Measurements from ENCODE around the gene ZNF628.
"Not testable (repeated sequence)": the region's sequence is repeated elsewhere in the genome, so short reads cannot be mapped to it uniquely, and the experiment has no call there.

The ZNF628 gene

DNA sequence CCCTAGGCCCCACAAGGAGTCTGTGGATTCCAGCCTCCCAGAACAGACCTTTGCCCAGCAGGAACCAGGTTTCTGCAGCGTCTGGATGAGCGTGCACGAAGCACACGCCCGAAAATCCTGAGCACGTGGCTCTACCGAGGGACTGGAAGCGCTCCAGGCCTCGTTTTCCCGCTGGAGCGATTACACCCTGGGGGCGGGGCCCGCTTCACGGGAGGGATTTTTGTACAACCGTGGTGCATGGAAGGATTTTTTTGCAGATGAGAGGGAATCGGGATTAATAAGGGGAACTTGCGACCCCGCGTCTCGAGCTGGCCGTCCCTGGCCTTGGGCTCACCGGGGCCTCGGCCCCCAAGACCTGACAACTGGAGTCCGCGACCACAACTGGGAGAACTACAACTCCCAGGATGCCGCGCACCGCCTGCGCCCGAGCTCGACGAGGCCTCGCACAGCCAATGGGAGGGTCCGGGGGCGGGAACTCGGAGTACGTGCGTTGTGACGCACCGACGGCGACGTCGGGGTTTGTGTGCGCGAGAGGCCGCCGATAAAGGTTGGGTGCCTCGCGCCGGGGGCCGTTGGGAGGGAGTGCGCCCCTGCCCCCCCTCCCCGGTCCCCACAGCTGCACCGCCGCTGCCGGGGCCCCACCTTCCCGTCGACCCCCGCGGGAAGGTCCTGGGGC lies at the start of gene ZNF628:
Gene ZNF628 (plus strand): TSS at position 518 of the 676 bp plus-strand sequence. CDS start 3,294 bp downstream, outside the sequence.
- no peak for FAIRE-seq

DNA sequence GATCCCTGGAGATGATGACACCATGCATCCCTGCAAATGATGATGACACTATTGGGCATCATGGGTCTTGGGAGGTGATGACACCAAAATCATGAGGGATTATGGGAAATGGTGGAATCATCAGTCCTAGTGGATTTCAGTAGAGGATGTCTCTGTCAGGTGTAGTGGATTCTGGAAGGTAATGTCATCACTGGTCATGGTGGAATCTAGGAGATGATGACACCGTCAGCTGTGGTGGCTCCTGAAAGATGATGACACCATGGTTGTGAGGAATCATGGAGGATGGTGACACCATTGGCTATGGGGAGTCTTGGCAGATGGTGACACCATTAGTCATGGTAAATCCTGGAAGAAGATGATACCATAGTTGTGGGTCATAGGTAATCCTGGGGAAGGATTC lies 45.2 kb upstream of the ZNF628 start:
- no peak for FAIRE-seq

DNA sequence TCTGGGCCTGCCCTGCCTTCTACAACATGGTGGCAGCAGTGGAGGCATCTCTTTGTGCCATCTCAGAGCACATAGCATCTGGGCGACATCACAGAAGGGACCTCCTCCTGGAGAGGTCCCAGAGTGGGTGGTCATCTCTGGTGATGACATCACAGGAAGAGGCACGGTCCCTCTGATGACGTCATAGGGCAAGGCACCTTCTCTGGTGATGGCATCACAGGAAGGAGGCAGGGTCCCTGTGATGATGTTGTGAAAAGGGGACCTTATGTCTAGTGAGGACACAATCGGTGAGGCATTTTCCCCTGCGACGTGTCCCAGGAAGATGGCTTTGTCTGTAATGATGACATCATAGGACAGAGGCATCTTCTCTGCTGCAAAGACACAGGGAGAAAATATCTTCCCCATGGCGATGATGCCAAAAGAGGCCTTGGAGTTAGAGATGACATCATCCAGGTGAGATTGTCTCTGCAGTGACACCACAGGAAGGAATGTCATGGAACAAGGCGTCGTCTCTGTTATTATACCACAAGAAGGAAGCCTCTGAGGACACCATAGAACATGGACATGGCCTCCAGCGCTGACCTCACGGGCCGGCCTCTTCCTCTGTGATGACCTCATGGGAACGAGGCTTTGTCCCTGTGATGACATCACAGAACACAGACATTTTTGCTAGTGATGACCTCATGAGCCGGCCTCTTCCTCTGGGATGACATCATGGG lies 44.0 kb upstream of the ZNF628 start:
- FAIRE-seq, result no peak

GRCh38 chr19:55433292-55433691 lies 43.1 kb upstream of the ZNF628 start:
- FAIRE-seq, result no peak

GRCh38 chr19:55434356-55434919 lies 42.0 kb upstream of the ZNF628 start:
- no peak for FAIRE-seq

GRCh38 chr19:55435020-55435419 lies 41.4 kb upstream of the ZNF628 start:
- FAIRE-seq, result no peak

GRCh38 chr19:55436847-55437246 lies 39.6 kb upstream of the ZNF628 start:
- FAIRE-seq, result no peak

DNA sequence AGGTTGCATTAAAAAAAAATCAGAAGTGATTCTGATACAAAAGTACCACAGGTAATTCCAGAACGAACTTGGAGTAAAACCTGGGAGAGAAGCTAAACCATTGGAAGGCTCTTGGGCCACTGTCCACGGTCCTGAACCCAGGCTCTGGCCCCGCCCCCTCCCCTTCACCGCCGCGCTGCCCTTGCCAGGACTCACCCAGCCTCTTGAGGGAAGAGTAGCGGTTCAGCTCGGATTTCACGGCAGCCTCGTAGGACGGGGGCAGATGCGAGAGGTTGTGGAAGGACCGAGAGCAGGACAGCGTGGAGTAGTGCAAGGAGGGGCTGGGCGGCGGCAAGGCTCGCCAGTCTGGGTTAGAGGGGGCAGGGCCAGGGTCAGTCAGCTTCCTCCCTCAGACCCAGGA lies 39.0 kb upstream of the ZNF628 start:
- FAIRE-seq, result no peak

GRCh38 chr19:55439052-55439451 lies 37.4 kb upstream of the ZNF628 start:
- no peak for FAIRE-seq

DNA sequence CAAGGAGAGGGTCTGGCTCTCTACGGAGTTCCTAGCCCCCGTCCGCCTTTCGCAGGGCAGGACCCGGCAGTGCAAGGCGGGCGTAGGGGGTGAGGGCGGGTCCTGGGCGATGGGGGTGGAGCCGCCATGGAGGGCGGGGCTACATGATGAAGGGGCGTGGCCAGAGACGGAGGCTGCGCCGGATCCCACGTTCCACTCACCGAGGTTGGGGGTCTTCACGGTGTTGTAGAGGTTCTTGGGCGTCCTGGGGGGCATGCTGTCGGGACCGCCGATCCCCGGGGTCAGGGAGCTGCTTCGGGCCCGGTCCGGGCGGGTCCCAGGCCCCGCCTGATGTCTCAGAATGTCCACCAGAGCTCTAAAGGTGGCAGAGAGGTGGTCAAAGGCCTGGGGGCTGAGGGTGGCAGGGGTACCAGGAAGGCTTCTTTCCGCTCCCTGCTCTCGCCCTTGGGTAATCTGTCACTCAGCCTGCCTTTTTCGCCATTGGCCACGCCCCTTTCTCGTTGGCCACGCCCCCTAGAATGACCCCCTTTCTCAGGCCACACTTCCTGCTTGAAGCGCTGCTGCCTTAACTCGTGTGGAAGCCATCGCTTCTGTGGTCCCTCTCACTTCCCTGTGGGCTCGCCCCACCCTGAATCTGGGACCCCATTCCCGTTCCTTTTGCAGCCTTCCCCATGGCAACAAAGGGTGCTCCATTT lies 35.9 kb upstream of the ZNF628 start:
- FAIRE-seq, result no peak

- FAIRE-seq, result no peak
These were observed 35.1 kb upstream of the ZNF628 start for GRCh38 chr19:55441319-55441691.

DNA sequence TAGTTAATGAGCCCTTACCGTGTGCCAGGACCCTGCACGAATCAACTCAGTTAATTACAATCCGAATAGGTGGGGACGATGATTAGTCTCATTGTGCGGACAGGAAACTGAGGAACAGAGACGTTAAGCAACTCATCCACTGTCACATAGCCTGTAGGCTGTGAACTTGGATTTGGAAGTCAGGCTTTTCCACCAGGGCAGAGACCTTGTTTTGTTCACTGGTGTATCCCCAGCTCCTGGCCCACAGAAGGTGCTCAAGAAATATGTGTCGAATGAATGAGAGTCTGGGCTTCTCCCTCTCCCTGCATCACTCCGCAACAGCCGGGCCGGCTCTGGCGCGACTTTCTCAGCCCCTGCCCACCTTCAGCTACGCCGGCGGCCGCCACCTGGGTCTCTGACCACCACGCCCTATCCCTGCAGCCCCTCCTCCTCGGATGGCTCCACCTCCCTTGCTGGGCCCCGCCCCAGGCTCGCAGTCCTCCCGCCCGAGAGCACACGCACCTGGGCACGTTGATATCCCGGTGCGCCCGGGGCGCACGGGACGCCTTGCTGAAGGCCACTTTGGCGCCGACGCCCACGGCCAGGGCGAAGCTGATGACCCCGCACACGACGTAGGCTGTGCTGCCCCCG lies 34.6 kb upstream of the ZNF628 start:
- no peak for FAIRE-seq

DNA sequence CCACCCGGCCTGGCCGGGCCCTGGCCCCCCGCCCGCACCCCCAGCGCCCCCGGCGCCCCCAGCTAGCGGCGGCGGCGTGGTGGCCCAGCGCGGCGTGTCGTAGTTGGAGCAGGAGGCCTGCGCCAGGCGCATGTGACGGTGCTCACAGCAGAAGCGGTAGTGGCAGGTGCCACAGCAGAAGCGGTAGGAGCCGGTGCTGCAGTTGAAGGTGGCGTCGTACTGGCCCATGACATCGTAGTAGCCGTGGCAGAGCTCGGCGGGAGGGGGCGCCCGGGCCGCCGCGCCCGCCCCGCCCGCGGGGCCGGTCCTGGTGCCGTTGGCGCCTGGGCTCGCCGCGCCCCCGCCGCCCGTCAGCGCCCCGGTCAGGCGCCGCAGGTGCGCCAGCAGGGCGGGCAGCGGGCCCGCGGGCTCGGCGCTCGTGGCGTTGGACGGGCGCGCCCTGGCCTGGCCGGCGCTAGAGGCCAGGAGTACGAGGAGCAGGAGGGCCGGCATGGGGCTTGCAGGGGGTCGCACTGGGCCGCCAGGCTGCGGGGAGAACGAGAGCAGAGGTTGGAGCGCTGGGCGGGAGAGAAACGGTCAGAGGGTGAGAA lies 34.0 kb upstream of the ZNF628 start:
- no peak for FAIRE-seq

DNA sequence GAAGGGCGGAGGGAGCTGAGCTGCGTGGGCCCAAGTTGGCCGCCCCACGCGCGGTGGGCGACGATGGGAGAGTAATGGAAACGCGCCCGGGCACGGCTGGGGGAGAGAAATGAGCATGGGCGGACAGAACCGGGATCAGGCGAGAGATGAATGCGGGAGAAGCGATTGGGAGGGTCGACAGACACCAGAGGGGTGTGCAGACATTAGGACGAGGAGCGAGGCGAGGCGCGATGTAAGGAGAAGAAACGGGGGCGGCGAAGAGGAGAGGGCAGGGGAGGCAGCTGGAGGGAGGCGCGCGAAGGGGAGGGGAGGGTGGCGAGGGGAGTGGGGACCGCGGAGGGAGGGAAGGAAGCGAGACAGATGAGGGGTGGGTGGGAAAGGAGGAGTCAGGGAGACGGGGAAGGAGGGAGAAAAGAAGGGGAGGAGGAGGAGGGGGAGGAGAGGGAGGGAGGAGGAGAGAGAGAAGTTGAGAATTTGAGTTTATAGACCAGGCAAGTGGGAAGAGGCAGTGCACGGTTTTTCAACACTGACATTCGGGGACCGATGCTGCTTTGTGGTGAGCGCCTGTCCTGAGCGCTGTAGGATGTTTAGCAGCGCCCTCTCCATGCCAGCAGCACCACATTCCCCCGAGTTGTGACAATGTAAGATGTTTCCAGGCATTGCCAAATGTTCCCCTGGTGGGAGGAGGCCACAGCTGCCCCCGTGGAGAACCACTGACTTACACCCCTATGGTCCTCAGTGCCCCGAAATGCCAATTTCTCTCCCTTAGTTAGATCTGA lies 33.2 kb upstream of the ZNF628 start, which contains the start of gene SHISA7:
Gene SHISA7 (minus strand): TSS at position 256 of the 779 bp plus-strand sequence. CDS start 437 bp downstream, outside the sequence.
- FAIRE-seq, result no peak

DNA sequence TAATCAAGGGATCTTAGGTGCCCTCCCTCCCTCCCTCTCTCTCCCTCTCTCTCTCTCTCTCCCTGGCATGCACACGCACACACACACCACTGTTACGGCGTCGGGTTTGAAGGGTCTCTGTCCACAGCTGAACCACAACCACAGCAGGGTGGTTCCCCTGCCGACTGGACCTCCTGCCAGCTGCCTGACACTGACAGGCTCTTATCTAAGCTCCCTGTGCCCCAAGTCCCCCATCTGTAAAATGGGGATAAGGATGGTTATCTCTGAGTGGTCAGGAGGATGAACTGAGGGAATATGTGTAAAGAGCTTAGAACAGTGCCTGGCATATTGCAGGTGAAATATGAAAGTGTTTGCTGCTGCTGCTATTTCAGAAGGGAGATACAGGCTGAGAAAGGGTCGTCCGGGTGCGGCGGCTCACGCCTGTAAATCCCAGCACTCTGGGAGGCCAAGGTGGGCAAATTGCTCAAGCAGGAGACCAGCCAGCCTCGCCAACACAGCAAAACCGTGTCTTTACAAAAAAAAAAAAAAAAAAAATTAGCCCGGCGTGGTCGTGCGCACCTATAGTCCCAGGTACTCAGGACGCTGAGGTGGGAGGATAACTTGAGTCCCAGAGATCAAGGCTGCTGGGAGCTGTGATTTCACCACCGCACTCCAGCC lies 32.5 kb upstream of the ZNF628 start:
- no peak for FAIRE-seq

DNA sequence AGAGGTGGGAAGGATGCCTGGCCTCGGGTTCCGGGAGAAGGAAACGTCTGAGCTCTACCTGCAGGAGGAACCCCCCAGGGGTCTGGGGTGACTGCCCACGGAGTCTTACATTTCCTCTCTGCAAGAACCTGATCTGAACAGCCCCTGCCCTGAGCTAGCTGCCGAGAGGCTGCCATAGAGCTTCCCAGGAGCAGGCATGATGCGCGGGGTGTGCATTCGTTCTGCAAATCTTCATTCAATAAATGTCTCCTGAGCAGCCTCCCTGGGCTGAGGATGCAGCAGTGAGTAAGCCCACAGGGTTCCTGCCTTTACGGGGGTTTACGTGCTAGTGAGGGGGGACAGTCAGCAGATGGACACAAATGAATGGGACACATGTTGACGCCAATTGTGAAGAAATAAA lies 31.8 kb upstream of the ZNF628 start:
- FAIRE-seq, result no peak

- FAIRE-seq, result no peak
These were observed 30.4 kb upstream of the ZNF628 start for GRCh38 chr19:55446060-55446459.

DNA sequence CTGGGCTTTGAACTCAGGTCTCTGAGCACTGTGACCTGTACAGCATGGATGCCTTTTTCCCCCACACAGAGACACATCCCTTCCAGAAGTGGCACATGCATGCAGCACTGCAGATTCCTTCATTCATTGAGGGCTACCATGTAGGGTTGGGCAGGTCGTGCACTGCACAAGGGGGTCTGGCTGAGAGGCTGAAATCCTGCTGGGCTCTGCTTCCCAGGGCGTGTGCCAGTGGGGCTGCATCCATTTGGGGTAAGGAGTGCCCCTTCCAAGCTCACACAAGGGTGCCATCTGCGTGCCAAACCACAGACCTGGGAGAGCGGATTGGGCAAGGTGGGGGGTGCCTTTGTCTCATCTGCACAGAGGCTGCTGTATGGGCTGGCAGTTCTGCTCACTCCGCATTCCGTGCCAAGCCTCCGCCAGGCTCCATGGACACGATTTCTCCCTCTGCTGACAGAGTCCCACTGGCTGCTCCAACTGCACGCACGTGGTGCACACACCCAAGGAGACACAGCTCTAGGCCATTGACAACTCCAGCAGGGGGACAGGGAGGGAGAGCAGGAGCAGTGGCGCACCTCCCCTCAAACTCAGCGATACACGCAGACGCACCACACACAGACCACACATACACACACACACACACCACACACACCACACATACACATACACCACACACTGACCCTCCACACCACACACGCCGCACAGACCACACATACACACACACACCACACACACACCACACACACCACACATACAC lies 28.8 kb upstream of the ZNF628 start:
- FAIRE-seq, result no peak

GRCh38 chr19:55448175-55448490 lies 28.3 kb upstream of the ZNF628 start:
- FAIRE-seq, result not testable (repeated sequence)

DNA sequence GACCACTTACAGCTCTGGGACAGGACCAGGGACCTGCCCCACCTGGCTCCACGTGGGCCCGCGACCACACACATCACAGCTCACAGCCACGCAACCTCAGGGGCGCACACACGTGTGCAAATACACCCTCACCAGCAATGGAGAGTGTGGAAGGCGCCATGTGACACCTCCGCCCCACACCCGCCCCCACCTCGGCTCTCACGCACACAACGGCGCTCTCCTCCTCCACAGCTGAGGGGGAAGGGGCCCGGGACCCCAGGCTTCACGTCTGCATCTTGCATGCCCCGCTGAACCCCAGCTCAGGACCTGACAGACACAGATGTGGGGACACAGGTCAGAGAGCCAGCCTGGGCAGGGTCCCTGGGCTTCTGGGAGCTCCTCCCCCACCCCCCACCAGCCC lies 26.9 kb upstream of the ZNF628 start:
- no peak for FAIRE-seq

Data from A204.1 (cell line).